Inflammatory macrophage (primary cell): ENCODE data around the gene CD58.

Experiments used
- DNase-seq, 2 donors: peaks; one replicate each; pipeline ENCODE4 v3.0.0-alpha.2; 2020 to 2022

Gene CD58

DNA sequence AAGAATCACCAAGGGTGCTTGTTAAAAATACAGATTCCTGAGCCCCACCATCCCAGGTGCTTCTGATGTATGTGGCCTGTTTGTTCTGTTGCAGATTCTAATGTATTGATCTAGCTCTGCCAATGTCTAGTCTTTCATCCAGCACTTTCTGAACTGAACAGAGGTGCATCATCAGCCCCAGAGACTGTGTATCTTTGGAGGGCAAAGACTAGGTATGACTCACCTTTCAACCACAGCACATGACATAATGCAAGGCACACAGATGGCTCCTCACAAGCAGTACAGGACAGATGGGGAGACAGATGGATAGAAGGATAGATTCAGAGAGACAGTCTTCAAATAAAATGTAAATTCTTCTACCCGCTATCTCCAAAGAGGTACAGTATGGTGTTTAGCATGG is 32.3 kb downstream of the CD58 start:
- DNase-seq: no peak

GRCh38 chr1:116537898-116538297 is 32.9 kb downstream of the CD58 start:
- peak; percentile 47 to 51 for DNase-seq

- DNase-seq: peak; percentile 65 to 69
Observed at GRCh38 chr1:116537040-116537831, 33.6 kb downstream of the CD58 start.

- DNase-seq: no peak
Observed at GRCh38 chr1:116534014-116534739, 36.6 kb downstream of the CD58 start.

GRCh38 chr1:116533429-116533820 is 37.4 kb downstream of the CD58 start:
- DNase-seq: no peak

DNA sequence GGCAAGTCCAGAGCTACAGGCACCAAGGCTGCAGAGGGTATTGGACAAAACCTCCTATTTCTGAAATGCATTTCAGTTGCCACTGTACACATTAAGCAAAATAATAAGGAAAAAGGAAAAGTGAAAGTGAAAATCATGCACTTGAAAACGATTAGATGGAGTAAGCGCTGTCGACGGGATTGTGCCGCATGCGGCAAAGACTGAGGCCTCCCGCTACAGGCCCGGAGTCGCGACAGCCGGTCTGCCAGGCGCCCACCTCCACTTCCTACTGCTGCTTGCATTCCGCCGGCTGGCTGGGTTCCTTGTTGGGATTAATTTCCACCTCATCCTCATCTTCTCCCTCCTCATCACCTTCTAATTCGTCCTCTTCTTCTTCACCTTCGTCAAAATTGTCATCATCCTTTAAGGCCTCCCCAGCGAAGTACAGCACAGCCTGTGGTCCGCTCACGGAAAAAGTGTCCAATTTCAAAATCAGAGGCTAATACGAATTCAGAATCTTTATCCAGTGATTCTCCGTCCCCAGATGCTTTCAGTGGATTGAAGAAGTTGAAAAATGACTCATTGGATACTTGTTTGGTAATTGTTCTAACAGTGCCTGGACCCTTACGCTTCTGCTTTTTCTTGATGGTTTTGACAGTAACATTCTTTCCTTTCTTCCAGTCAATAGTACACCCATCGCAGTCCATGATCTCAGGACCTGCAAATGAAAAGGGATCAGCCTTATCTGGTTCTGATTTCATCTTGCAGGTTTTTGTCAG is 38.0 kb downstream of the CD58 start:
- DNase-seq: peak; percentile 52 to 79

GRCh38 chr1:116531917-116532316 is 38.9 kb downstream of the CD58 start:
- no peak for DNase-seq

DNA sequence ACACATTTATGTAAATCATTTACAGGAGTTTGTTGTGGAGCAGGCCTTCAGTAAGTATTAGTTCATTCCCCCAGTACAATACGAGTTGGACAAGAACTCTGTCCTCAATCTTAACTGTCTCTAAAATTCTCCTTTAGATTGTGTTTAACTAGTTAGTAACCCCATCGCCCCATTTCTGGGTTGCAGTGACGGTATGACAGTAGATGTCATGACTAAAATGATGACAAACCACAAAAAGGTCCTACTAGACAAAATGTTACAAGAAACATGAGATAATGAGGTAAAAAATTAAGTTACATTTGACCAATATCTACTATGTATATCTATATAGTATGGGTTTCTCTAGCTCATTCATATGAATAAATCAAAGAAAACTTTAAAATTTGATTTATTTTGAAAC is 41.1 kb downstream of the CD58 start:
- no peak for DNase-seq

GRCh38 chr1:116529199-116529631 is 41.6 kb downstream of the CD58 start:
- DNase-seq: no peak

- no peak for DNase-seq
Observed at GRCh38 chr1:116528329-116529083, 42.3 kb downstream of the CD58 start.

- no peak for DNase-seq
Observed at GRCh38 chr1:116525440-116525839, 45.4 kb downstream of the CD58 start.

- no peak for DNase-seq
Observed at GRCh38 chr1:116521186-116521585, 49.6 kb downstream of the CD58 start.

DNA sequence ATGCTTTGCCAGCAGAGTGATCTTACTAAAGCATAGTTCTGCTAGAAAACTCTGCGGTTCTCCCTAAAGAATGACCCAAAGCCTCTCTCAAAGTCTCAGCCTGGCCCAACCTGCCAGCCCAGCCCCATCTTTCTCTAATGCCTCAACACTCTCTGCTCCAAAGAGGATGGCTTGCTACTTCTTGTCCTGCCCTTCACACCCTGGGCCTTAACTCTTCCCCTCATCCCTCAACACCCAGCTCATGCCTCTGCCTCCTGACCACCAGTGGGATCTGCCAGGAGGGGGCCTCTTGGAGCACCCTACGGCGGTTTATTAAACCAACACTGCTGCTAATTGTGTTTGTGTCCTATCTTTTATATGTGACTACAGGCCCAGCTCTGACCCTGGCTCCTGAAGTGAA is 52.4 kb downstream of the CD58 start:
- DNase-seq: no peak

DNA sequence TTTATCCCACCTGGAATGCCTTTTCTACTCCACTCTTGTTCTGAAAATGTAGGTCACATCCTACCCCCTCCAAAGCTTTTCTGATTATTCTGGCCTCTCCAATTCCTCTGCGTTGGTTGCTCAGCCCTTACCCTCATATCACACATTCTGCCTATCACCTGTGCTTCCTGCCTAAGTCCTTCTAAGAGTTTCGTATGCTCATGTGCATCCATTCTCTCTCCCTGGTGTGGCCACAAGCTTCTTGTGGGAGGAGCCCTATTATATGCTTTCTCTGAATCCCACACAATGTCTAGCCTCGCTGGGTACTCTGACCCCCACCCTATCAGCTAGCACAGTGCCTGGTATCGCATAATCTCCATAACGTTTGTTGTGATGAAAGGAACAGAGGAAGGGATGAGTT is 54.2 kb downstream of the CD58 start:
- no peak for DNase-seq

GRCh38 chr1:116515702-116516101 is 55.1 kb downstream of the CD58 start:
- DNase-seq: peak; percentile 47 to 69

DNA sequence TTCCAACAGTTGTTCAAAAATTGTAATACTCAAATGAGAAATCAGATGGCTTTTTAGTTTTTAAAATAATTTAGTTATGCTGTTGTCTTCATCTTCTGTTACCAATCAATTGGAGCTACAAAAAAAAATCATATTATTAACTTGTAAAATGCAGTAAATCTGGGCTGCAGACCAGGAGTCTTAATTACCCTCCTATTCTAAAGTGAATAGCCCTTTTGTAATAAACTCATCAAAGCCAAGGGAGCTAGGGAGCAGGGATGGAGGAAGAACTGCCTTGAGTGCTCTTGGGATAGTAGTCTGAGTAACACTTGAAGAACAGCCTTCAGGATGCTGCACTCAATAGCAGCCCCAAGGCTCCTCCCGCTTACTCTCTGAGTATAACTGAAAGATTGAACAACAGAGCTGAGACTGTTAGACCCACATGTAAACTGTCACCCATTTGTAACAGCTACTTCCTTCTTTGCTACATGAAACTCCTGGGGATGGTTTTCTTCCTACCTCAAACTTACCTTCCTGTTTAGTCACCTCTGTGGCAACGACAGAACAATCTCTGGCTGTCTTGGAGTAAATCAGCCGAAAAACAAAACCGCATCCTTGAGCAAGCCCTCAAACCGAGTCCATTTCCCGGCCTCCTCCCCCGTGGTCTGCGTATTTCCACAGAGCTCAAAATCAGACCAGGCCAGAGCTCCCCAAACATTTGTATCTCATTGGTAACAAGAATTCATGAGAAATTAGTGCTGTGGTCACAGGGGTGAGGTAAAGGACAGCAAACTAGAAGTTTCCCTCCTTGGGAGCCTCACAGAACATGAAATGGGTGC is 55.9 kb downstream of the CD58 start:
- peak; percentile 92 to 96 for DNase-seq

DNA sequence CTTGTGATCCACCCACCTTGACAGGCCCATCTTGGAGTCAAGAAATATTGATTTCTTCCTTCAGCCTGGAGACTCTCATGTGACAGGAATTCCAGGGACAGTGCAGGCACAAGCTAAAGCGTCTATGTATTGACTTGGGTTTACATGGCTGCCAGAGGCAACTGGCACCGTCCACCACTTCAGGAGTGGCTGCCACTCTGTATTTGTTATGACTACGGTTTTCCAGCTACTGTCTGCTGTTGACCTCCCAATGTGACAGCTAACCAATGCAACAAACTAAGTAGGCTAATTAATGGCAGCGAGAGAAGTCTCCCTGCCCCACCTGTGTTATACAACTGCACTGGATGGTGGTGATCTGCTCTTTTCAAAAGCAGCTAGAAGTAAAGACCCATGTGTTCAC is 56.9 kb downstream of the CD58 start:
- DNase-seq: no peak

GRCh38 chr1:116511459-116512019 is 59.3 kb downstream of the CD58 start:
- no peak for DNase-seq

DNA sequence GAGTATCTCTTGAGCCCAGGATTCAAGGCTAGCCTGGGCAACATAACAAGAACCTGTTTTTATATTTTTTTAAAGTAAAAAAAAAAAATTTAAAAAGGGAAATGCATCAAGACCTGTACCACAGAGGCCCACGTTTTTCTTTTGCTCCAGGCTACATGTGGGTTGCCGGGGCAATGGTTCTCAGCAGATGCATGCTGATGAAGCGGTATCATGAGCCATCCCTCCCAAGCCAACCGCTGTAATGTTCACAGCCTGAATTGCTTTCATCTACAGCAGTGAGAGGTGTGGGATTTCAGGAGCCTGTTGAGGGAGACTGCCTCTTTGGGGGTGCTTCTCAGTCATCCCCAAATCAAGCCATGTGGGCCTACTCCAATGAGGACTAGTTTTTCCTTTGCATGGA is 60.5 kb downstream of the CD58 start:
- DNase-seq: peak in 1 of 2 donors; percentile 51

DNA sequence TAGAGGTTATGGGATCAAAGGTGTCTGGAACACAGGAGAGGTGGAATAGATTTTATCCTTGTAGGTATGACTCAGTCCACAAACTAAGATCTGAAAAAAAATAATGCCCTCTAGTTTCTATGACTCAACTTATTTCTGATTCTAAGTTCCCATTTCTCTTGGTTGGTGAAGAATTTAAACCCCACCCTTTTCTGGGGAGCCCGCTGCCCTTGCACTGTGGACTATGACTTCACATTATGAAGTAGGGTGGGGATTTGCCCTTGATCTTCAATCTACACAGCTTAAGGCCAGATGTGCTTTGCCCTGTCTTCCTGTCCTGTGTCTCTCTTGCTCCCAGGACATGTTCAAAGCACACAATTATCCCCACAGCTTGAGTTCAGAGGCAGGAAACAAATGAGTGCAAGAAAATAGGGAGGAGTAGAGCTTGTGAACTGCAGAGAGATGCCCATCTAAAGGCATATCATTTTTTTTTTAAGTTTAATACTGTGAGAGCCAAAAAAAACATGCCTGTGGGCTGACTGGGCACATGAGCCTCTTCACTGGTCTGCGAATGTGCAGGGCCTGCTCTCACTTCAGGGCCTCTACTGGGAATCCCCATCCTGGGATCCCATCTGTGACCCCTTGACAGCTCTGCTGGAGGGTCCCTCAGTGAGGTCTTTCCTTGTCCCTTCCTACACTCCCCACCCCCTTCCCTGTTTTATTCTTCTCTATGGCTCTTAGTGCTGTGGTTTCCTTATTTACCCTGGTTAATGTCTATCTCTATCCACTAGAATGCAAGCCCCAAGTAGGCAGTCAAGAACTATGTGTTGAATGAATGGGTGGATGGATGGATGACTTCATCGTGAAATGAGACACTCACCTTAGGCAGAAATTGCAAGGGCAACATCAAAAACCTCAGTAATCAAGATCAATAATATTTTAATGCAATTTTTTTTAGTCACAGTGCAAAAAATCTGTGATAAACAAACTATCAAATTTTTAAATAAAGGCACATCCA is 61.5 kb downstream of the CD58 start:
- DNase-seq: peak; percentile 86 to 92
